Right forelimb (tissue), 1 donor: Measurements from ENCODE around the gene CCDC116.

Experiments
- DNase-seq: peaks from one replicate; pipeline ENCODE4 v3.0.0-alpha.2; 2018

CCDC116 gene

GRCh38 chr22:21682385-21683175, 50.0 kb downstream of the CCDC116 start:
- DNase-seq: no peak

GRCh38 chr22:21683401-21683811, 50.8 kb downstream of the CCDC116 start:
- DNase-seq: no peak

GRCh38 chr22:21684492-21685163, 52.1 kb downstream of the CCDC116 start:
- no peak for DNase-seq

GRCh38 chr22:21685164-21685513, 52.6 kb downstream of the CCDC116 start:
- no peak for DNase-seq

- no peak for DNase-seq
Observed at GRCh38 chr22:21686193-21686608, 53.6 kb downstream of the CCDC116 start.
